Uterus (tissue), 4 donors: ENCODE measurements around the gene FAM43B. TPM values are rescaled to one million over a fixed set of nuclear protein-coding genes. Genes with fewer than 3 reads are reported as not detected.
A peak's percentile ranks its signal among the peaks of the same experiment; 100 is the strongest.

Experiments
- DNase-seq, 2 donors: peaks; one replicate each; pipeline ENCODE4 v3.0.0-alpha.2; 2019 to 2020
- H3K27ac ChIP-seq, 2 donors: fragments of 200-600 bp; sonication (generic); 1 replicate in 1 of 2; 2 replicates in 1 of 2; pipeline ENCODE4 v1.5.1; 2016 to 2018
- H3K27me3 ChIP-seq, 2 donors: fragments of 200-600 bp; sonication (generic); one replicate each; pipeline ENCODE4 v1.5.1; 2018 to 2019; ENCODE audit warnings: control low read depth in 1 of 2
- H3K36me3 ChIP-seq, 2 donors: fragments of 200-600 bp; sonication (generic); one replicate each; pipeline ENCODE4 v1.5.1; 2019; ENCODE audit warnings: control low read depth in 1 of 2
- H3K4me1 ChIP-seq, 2 donors: fragments of 200-600 bp; sonication (generic); one replicate each; pipeline ENCODE4 v1.5.1; 2018 to 2019; ENCODE audit warnings: control low read depth in 1 of 2
- H3K4me3 ChIP-seq, 2 donors: fragments of 200-600 bp; sonication (generic); 1 replicate in 1 of 2; 2 replicates in 1 of 2; pipeline ENCODE4 v1.5.1; 2018 to 2019; ENCODE audit warnings: mild to moderate bottlenecking in 1 of 2
- H3K9me3 ChIP-seq, 2 donors: fragments of 200-600 bp; sonication (generic); one replicate each; pipeline ENCODE4 v1.5.1; 2019; ENCODE audit warnings: control low read depth in 1 of 2
- POLR2A ChIP-seq, 2 donors: fragments of 450-650 bp; IDR thresholded peaks; one replicate each; pipeline ENCODE4 v1.6.1; 2016; ENCODE audit warnings: antibody characterized with exemption in 2 of 2, mild to moderate bottlenecking in 1 of 2, moderate library complexity in 1 of 2
- intact Hi-C: fragments of 100-400 bp; cut with DNase I; formaldehyde crosslinking; loops from one replicate; pipeline ENCODE4 v1.15.1; 2023; ENCODE audit warnings: low total_unique reads
- total RNA-seq, 4 donors: library from RNA; depleted of rRNA in 3 of 4; stranded (reverse); fragments of >200 nt in 3 of 4; gene quantifications; one replicate each; pipeline versions ENCODE4 v1.1.0 to v1.2.4, GENCODE V29; 2014 to 2023
- TF ChIP-seq, protein P1 (sequence below), 4 experiments: fragments of 200-600 bp in 2 of 4; fragments of 450-650 bp in 2 of 4; sonication (generic) in 2 of 4; IDR thresholded peaks; one replicate each; pipeline ENCODE4 v1.5.1; 2016 to 2019; ENCODE audit warnings: antibody characterized with exemption in 4 of 4, mild to moderate bottlenecking in 2 of 4, moderate library complexity in 1 of 4
- donor health status: DM: yes; HTN: yes; CAD: no.

FAM43B gene
- total RNA-seq, 4 donors from 2014 or later = 1.5 to 2.3 (median 2.2) TPM; not detected in 1

GRCh38 chr1:20538227-20538626 is 14.1 kb upstream of the FAM43B start:
- TF ChIP-seq, protein P1, sequence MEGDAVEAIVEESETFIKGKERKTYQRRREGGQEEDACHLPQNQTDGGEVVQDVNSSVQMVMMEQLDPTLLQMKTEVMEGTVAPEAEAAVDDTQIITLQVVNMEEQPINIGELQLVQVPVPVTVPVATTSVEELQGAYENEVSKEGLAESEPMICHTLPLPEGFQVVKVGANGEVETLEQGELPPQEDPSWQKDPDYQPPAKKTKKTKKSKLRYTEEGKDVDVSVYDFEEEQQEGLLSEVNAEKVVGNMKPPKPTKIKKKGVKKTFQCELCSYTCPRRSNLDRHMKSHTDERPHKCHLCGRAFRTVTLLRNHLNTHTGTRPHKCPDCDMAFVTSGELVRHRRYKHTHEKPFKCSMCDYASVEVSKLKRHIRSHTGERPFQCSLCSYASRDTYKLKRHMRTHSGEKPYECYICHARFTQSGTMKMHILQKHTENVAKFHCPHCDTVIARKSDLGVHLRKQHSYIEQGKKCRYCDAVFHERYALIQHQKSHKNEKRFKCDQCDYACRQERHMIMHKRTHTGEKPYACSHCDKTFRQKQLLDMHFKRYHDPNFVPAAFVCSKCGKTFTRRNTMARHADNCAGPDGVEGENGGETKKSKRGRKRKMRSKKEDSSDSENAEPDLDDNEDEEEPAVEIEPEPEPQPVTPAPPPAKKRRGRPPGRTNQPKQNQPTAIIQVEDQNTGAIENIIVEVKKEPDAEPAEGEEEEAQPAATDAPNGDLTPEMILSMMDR (IDR thresholded peaks at IDR 0.05) = no peak
- no peak for TF ChIP-seq POLR2A (IDR thresholded peaks at IDR 0.05)
- Histone ChIP-seq H3K27ac (no peak overlapping the region), H3K27me3 (no peaks in the 10 kb centered on the region), H3K36me3 (no peaks in the 10 kb centered on the region), H3K9me3 (no peaks in the 10 kb centered on the region), H3K4me1 (no peaks in the 10 kb centered on the region), H3K4me3 (no peak overlapping the region)
- intact Hi-C loops = no loop called here
- no peak for DNase-seq

GRCh38 chr1:20538760-20539551 is 13.4 kb upstream of the FAM43B start:
- intact Hi-C loops = no loop called here
- no peak for DNase-seq
- no peak overlapping the region for H3K4me3 ChIP-seq
- no peaks in the 10 kb centered on the region for H3K9me3 ChIP-seq
- no peak for TF ChIP-seq POLR2A (IDR thresholded peaks at IDR 0.05)
- TF ChIP-seq, protein P1 (IDR thresholded peaks at IDR 0.05) = no peak
- no peaks in the 10 kb centered on the region for H3K4me1 ChIP-seq
- no peak overlapping the region for H3K27ac ChIP-seq
- H3K27me3 ChIP-seq = no peaks in the 10 kb centered on the region
- H3K36me3 ChIP-seq = no peaks in the 10 kb centered on the region

GRCh38 chr1:20540281-20540680 is 12.1 kb upstream of the FAM43B start:
- no peak for DNase-seq
- no peaks in the 10 kb centered on the region for H3K36me3 ChIP-seq
- TF ChIP-seq, protein P1 (IDR thresholded peaks at IDR 0.05) = no peak
- no peak for TF ChIP-seq POLR2A (IDR thresholded peaks at IDR 0.05)
- H3K4me1 ChIP-seq = no peaks in the 10 kb centered on the region
- intact Hi-C loops = no loop called here
- H3K27me3 ChIP-seq = no peaks in the 10 kb centered on the region
- H3K4me3 ChIP-seq = no peak overlapping the region
- no peak overlapping the region for H3K27ac ChIP-seq
- H3K9me3 ChIP-seq = no peaks in the 10 kb centered on the region

DNA sequence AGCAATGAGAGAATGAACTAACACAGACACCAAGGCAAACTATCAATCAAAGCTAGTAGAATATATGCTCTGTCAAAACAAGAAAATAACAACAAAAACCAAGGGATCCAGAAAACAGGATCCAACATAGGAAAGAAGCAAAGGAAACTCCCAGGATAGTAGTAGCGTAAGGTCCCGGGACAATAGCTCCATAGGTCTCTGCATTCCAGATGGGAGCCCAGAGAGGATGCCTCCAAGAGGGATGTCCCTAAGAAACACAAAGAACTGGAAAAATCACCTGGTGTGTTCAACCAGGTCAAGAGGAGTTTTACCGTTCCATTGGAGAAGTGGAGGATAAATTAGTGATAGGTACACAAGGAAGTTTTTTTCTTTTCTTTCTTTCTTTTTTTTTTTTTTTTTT is 5.7 kb upstream of the FAM43B start:
- Histone ChIP-seq H3K36me3 (no peaks in the 10 kb centered on the region), H3K9me3 (no peaks in the 10 kb centered on the region), H3K27ac (no peak overlapping the region), H3K4me3 (no peak overlapping the region), H3K27me3 (no peaks in the 10 kb centered on the region), H3K4me1 (no peaks in the 10 kb centered on the region)
- DNase-seq = no peak
- TF ChIP-seq, protein P1 (IDR thresholded peaks at IDR 0.05) = no peak
- TF ChIP-seq POLR2A (IDR thresholded peaks at IDR 0.05) = no peak
- intact Hi-C loops = no loop called here

DNA sequence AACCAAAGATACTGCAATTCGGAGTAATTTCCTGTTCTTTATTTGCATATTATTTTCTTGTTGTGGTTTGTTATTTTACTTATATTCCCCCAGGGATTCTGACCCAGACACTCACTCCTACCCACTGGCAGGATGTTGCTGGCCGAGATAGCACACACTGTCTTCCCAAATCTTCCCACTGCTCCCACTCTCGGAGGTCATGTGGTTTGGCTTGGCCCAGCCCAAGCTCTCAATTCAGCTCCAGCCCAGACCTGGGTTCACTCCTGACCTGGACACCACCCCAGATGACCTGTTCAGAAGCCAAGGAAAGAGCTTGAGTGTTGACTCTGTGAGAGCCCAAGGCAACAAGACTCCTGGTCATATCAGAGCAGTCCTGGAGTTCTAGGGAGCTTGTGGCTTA is 1.2 kb upstream of the FAM43B start:
- no peak for TF ChIP-seq POLR2A (IDR thresholded peaks at IDR 0.05)
- TF ChIP-seq, protein P1 (IDR thresholded peaks at IDR 0.05) = no peak
- H3K27ac ChIP-seq = peak overlapping the region in 1 of 2 donors; percentile 68
- intact Hi-C loops = no loop called here
- no peaks in the 10 kb centered on the region for H3K36me3 ChIP-seq
- H3K27me3 ChIP-seq = no peaks in the 10 kb centered on the region
- H3K4me1 ChIP-seq = peaks cover 0 to 14% of the 10 kb centered on the region in 2 donors
- H3K9me3 ChIP-seq = no peaks in the 10 kb centered on the region
- no peak for DNase-seq
- no peak overlapping the region for H3K4me3 ChIP-seq
